HepG2 (cell line): Measurements from ENCODE around the gene ABCF1. TPM values are rescaled to one million over a fixed set of nuclear protein-coding genes. Genes with fewer than 3 reads are reported as not detected.

Experiments used
- FOXP4 ChIP-seq: sonication (generic); formaldehyde crosslinking; IDR thresholded peaks from 2 replicates; pipeline ENCODE4 v1.4.0; 2020; ENCODE audit warnings: missing genetic modification reagents
- GPN1 ChIP-seq: sonication (generic); formaldehyde crosslinking; IDR thresholded peaks from 2 replicates; pipeline ENCODE4 v1.5.1; 2020; ENCODE audit warnings: missing genetic modification reagents, borderline replicate concordance
- HIC2 ChIP-seq: sonication (generic); formaldehyde crosslinking; IDR thresholded peaks from 2 replicates; pipeline ENCODE4 v1.9.0; 2022; ENCODE audit warnings: low read depth, missing genetic modification reagents
- HNRNPUL1 ChIP-seq: fragments of 200-400 bp; formaldehyde crosslinking; IDR thresholded peaks from 2 replicates; pipeline ENCODE4 v1.6.1; 2017; ENCODE audit warnings: low read depth, mild to moderate bottlenecking, low read length, moderate library complexity
- HOMEZ ChIP-seq: IDR thresholded peaks from 2 replicates; pipeline ENCODE4 v1.6.1; 2016; ENCODE audit warnings: low read depth
- MED1 ChIP-seq: sonication (generic); formaldehyde crosslinking; IDR thresholded peaks from 2 replicates; pipeline ENCODE4 v1.4.0; 2020; ENCODE audit warnings: missing genetic modification reagents
- MLLT10 ChIP-seq: sonication (generic); formaldehyde crosslinking; IDR thresholded peaks from 2 replicates; pipeline ENCODE4 v1.4.0; 2020; ENCODE audit warnings: missing genetic modification reagents
- MXI1 ChIP-seq: IDR thresholded peaks from 3 replicates; pipeline ENCODE4 v1.6.1; 2012; ENCODE audit warnings: low read depth, low read length, inconsistent platforms, borderline replicate concordance
- NPAS2 ChIP-seq: sonication (generic); formaldehyde crosslinking; IDR thresholded peaks from 2 replicates; pipeline ENCODE4 v1.8.0; 2022; ENCODE audit warnings: mild to moderate bottlenecking, missing genetic modification reagents, borderline replicate concordance
- PCBP1 ChIP-seq: fragments of 200-400 bp; formaldehyde crosslinking; IDR thresholded peaks from 2 replicates; pipeline ENCODE4 v1.6.1; 2017; ENCODE audit warnings: mild to moderate bottlenecking, low read depth, low read length, borderline replicate concordance
- POGZ ChIP-seq: sonication (generic); formaldehyde crosslinking; IDR thresholded peaks from 2 replicates; pipeline ENCODE4 v1.4.0; 2020; ENCODE audit warnings: mild to moderate bottlenecking, missing genetic modification reagents
- RFX1 ChIP-seq: fragments of 450-650 bp; IDR thresholded peaks from 2 replicates; pipeline ENCODE4 v1.6.1; 2017
- SRF ChIP-seq: IDR thresholded peaks from 2 replicates; pipeline ENCODE4 v1.6.1; 2011; ENCODE audit warnings: mild to moderate bottlenecking, low read depth, low read length, moderate library complexity
- TEAD3 ChIP-seq: optimal IDR thresholded peaks from 2 replicates; pipeline ENCODE3; 2016; ENCODE audit warnings: borderline replicate concordance
- TRIM24 ChIP-seq: sonication (generic); formaldehyde crosslinking; IDR thresholded peaks from 2 replicates; pipeline ENCODE4 v1.8.0; 2022; ENCODE audit warnings: mild to moderate bottlenecking, missing genetic modification reagents
- ZKSCAN8 ChIP-seq: IDR thresholded peaks from 2 replicates; pipeline ENCODE4 v1.6.1; 2016; ENCODE audit warnings: borderline replicate concordance, missing genetic modification reagents, missing compliant biosample characterization
- ZNF24 ChIP-seq: fragments of 450-650 bp; IDR thresholded peaks from 2 replicates; pipeline ENCODE4 v1.6.1; 2017; ENCODE audit warnings: antibody characterized with exemption, mild to moderate bottlenecking
- ZNF282 ChIP-seq: fragments of 450-650 bp; IDR thresholded peaks from 2 replicates; pipeline ENCODE4 v1.6.1; 2018; ENCODE audit not compliant: partially characterized antibody
- ZNF572 ChIP-seq: sonication (generic); formaldehyde crosslinking; IDR thresholded peaks from 2 replicates; pipeline ENCODE4 v1.5.1; 2020; ENCODE audit warnings: mild to moderate bottlenecking, missing genetic modification reagents
- ZNF670 ChIP-seq: sonication (generic); formaldehyde crosslinking; IDR thresholded peaks from 2 replicates; pipeline ENCODE4 v1.8.0; 2022; ENCODE audit warnings: mild to moderate bottlenecking, missing genetic modification reagents, borderline replicate concordance
- polyA plus RNA-seq, 8 experiments: library from polyadenylated mRNA; depleted of rRNA in 3 of 8; stranded (reverse) in 7 of 8; unstranded in 1 of 8; fragments of >200 nt; fragmentation: Illumina TruSeq in 4 of 8; extraction: Trizol in 4 of 8; gene quantifications; 2 replicates each; pipeline versions ENCODE4 v1.2.1 to v1.2.3, GENCODE V29; 2011 to 2016; ENCODE audit warnings: low read depth in 4 of 8, missing spikeins in 1 of 8, mixed read lengths in 1 of 8; ENCODE audit not compliant: insufficient read depth in 1 of 8
- total RNA-seq, 5 experiments: library from RNA; depleted of rRNA; stranded (reverse); fragments of >200 nt; fragmentation: Illumina TruSeq; extraction: Trizol; gene quantifications; 2 replicates each; pipeline ENCODE4 v1.2.3, GENCODE V29; 2016; ENCODE audit warnings: low read depth in 1 of 5
- TF ChIP-seq, protein P1 (sequence below): sonication (generic); formaldehyde crosslinking; IDR thresholded peaks from 2 replicates; pipeline ENCODE4 v1.9.0; 2021; ENCODE audit warnings: missing genetic modification reagents, borderline replicate concordance

The ABCF1 gene
- total and polyA plus RNA-seq, 2 of the 13 experiments (the other 11 are each of a cell fraction or from before 2014, with no cell fraction given), result 25.4 to 98.9 TPM

DNA sequence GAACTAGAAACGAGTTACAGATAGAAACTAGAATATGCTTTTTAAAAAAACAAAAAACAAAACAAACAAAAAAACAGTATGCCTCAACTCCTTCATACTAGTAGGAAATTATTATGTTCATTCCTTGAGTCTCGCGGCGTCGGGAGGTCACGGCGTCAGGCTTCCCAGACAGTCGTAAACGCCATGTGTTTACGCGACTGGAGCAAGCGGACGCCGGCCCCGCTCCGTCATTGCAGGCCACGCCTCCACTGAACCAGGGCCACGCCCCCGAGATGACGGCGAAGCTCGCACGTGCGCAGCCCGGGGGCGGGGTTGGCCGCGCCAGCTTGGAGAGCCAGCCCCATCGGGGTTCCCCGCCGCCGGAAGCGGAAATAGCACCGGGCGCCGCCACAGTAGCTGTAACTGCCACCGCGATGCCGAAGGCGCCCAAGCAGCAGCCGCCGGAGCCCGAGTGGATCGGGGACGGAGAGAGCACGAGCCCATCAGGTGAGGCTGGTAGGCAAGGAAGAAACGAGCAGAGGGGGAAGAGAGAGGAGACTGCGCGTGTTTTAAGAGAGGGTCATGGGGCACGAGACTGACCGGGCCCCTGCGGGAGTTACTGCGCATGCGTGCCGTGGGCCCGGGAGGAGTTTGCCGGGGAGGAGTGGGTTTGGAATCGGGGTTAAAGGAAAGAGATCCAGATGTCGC, at the start of gene ABCF1 (continued):
- TF ChIP-seq HIC2 (CRISPR knock-in tag), result peak; percentile 74; the same call in 1 of the 2 replicates
- TF ChIP-seq NPAS2 (CRISPR knock-in tag), result 0 out of 2 replicates have a peak, but pooled peaks have one; percentile 54
- TF ChIP-seq TRIM24 (CRISPR knock-in tag), result no peak
- no peak for TF ChIP-seq HNRNPUL1
- TF ChIP-seq RFX1, result no peak; the same call in 1 of the 2 replicates
- peak; percentile 85 for TF ChIP-seq TEAD3 (CRISPR knock-in tag)
- peak; percentile 94 for TF ChIP-seq ZKSCAN8 (CRISPR knock-in tag)
- no peak for TF ChIP-seq PCBP1
- TF ChIP-seq ZNF670 (CRISPR knock-in tag), result peak; percentile 87
- TF ChIP-seq, protein P1, sequence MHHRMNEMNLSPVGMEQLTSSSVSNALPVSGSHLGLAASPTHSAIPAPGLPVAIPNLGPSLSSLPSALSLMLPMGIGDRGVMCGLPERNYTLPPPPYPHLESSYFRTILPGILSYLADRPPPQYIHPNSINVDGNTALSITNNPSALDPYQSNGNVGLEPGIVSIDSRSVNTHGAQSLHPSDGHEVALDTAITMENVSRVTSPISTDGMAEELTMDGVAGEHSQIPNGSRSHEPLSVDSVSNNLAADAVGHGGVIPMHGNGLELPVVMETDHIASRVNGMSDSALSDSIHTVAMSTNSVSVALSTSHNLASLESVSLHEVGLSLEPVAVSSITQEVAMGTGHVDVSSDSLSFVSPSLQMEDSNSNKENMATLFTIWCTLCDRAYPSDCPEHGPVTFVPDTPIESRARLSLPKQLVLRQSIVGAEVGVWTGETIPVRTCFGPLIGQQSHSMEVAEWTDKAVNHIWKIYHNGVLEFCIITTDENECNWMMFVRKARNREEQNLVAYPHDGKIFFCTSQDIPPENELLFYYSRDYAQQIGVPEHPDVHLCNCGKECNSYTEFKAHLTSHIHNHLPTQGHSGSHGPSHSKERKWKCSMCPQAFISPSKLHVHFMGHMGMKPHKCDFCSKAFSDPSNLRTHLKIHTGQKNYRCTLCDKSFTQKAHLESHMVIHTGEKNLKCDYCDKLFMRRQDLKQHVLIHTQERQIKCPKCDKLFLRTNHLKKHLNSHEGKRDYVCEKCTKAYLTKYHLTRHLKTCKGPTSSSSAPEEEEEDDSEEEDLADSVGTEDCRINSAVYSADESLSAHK, result peak; percentile 34; the same call in 1 of the 2 replicates
- no peak for TF ChIP-seq MLLT10 (CRISPR knock-in tag)
- peak; percentile 90 for TF ChIP-seq FOXP4 (CRISPR knock-in tag)
- TF ChIP-seq MXI1, result peak; percentile 99
- peak; percentile 90 for TF ChIP-seq MED1 (CRISPR knock-in tag)
- TF ChIP-seq POGZ (CRISPR knock-in tag), result peak; percentile 87
- TF ChIP-seq ZNF572 (CRISPR knock-in tag), result peak; percentile 87; the same call in 1 of the 2 replicates
- no peak for TF ChIP-seq ZNF24
- no peak for TF ChIP-seq ZNF282
- 0 out of 2 replicates have a peak, but pooled peaks have one; percentile 87 for TF ChIP-seq GPN1 (CRISPR knock-in tag)
- no peak for TF ChIP-seq SRF
- TF ChIP-seq HOMEZ, result peak; percentile 63
